HPDE6-E6E7 (cell line): Measurements from ENCODE around the gene TSPO.

Experiments used
- DNase-seq: peaks from one replicate; pipeline ENCODE4 v3.0.0; 2011; ENCODE audit warnings: missing footprints; ENCODE audit errors: extremely low spot score

TSPO gene

GRCh38 chr22:43159484-43160178 is 8.3 kb downstream of the TSPO start:
- no peak for DNase-seq

- DNase-seq, result no peak
Measured at GRCh38 chr22:43160497-43161126, 9.3 kb downstream of the TSPO start.

GRCh38 chr22:43162412-43163150 is 11.2 kb downstream of the TSPO start:
- DNase-seq, result no peak

GRCh38 chr22:43163241-43163795 is 12.0 kb downstream of the TSPO start:
- DNase-seq, result no peak

- no peak for DNase-seq
Measured at GRCh38 chr22:43164636-43165035, 13.3 kb downstream of the TSPO start.

GRCh38 chr22:43166132-43166930 is 15.0 kb downstream of the TSPO start:
- no peak for DNase-seq

GRCh38 chr22:43167001-43167589 is 15.7 kb downstream of the TSPO start:
- DNase-seq, result no peak

- DNase-seq, result no peak
Measured at GRCh38 chr22:43168471-43169309, 17.3 kb downstream of the TSPO start.

- DNase-seq, result no peak
Measured at GRCh38 chr22:43169310-43170130, 18.2 kb downstream of the TSPO start.

GRCh38 chr22:43170131-43170480 is 18.7 kb downstream of the TSPO start:
- DNase-seq, result no peak

- DNase-seq, result no peak
Measured at GRCh38 chr22:43171019-43171491, 19.7 kb downstream of the TSPO start.

- DNase-seq, result no peak
Measured at GRCh38 chr22:43171607-43172006, 20.2 kb downstream of the TSPO start.

GRCh38 chr22:43172191-43172590 is 20.8 kb downstream of the TSPO start:
- DNase-seq, result no peak

- no peak for DNase-seq
Measured at GRCh38 chr22:43173566-43173965, 22.2 kb downstream of the TSPO start.

GRCh38 chr22:43173976-43174720 is 22.8 kb downstream of the TSPO start:
- no peak for DNase-seq

- no peak for DNase-seq
Measured at GRCh38 chr22:43174941-43175531, 23.7 kb downstream of the TSPO start.

GRCh38 chr22:43176090-43176489 is 24.7 kb downstream of the TSPO start:
- no peak for DNase-seq

GRCh38 chr22:43177479-43177878 is 26.1 kb downstream of the TSPO start:
- no peak for DNase-seq
